IMR-90 (cell line): ENCODE data around the gene ANO2. TPM values are rescaled to one million over a fixed set of nuclear protein-coding genes. Genes with fewer than 3 reads are reported as not detected.

Source experiments
- ATAC-seq: fragments of 200-7000 bp; cut with Tn5 transposase; 2 replicates; pipeline ENCODE4 v1.9.1; 2020; ENCODE audit warnings: low read depth, mild to moderate bottlenecking, moderate library complexity
- BruUV-seq: library from RNA; stranded (reverse); fragments of 400-500 nt; replicated peaks from 2 replicates; lab custom pipeline; 2021; lab: Mats Ljungman, UMichigan
- CTCF ChIA-PET: fragments of 300-600 bp; formaldehyde crosslinking; extraction: SDS; loops from one replicate; lab custom pipeline; 2021; ENCODE audit warnings: antibody characterized with exemption; lab: Yijun Ruan, JAX
- POLR2A ChIA-PET: fragments of 300-600 bp; sonication (Branson Sonifier 250); formaldehyde crosslinking; loops from one replicate; lab custom pipeline; 2022; ENCODE audit warnings: antibody characterized with exemption; ENCODE audit not compliant: unreplicated experiment; lab: Charles Lee
- DNase-seq: peaks from one replicate; pipeline ENCODE4 v3.0.0; 2013
- H2AFZ ChIP-seq: replicated peaks from 2 replicates; pipeline ENCODE3; 2013; ENCODE audit warnings: low read length, mild to moderate bottlenecking; ENCODE audit not compliant: poor library complexity
- H2AK5ac ChIP-seq: 2 replicates; pipeline ENCODE4 v1.6.1; 2013; ENCODE audit warnings: low read depth, low read length, inconsistent platforms
- H2AK9ac ChIP-seq: replicated peaks from 2 replicates; pipeline ENCODE3; 2013; ENCODE audit warnings: mild to moderate bottlenecking, low read depth, low read length, moderate library complexity; ENCODE audit not compliant: poor library complexity
- H2BK120ac ChIP-seq: 2 replicates; pipeline ENCODE4 v1.6.1; 2013; ENCODE audit warnings: low read depth, low read length, inconsistent platforms
- H2BK15ac ChIP-seq: 3 replicates; pipeline ENCODE4 v1.6.1; 2013; ENCODE audit warnings: low read depth, low read length, inconsistent platforms
- H2BK20ac ChIP-seq: 2 replicates; pipeline ENCODE4 v1.6.1; 2013; ENCODE audit warnings: low read depth, mild to moderate bottlenecking, inconsistent platforms, low read length, moderate library complexity
- H2BK5ac ChIP-seq: 2 replicates; pipeline ENCODE4 v1.6.1; 2013; ENCODE audit warnings: mild to moderate bottlenecking, low read depth, low read length, inconsistent platforms; ENCODE audit not compliant: poor library complexity, severe bottlenecking
- H3K14ac ChIP-seq: replicated peaks from 2 replicates; pipeline ENCODE4 v1.6.1; 2013; ENCODE audit warnings: low read depth, low read length, inconsistent platforms
- H3K18ac ChIP-seq: 2 replicates; pipeline ENCODE4 v1.6.1; 2013; ENCODE audit warnings: low read depth, low read length, control low read depth
- H3K23ac ChIP-seq: 2 replicates; pipeline ENCODE4 v1.6.1; 2013; ENCODE audit warnings: low read depth, low read length, inconsistent platforms
- H3K27ac ChIP-seq: 2 replicates; pipeline ENCODE4 v1.5.1; 2013; ENCODE audit warnings: mild to moderate bottlenecking, control low read depth, low read length; ENCODE audit not compliant: insufficient read depth
- H3K27me3 ChIP-seq: 2 replicates; pipeline ENCODE4 v1.6.1; 2013; ENCODE audit warnings: low read length; ENCODE audit not compliant: control insufficient read depth, insufficient read depth
- H3K36me3 ChIP-seq: 2 replicates; pipeline ENCODE4 v1.6.1; 2013; ENCODE audit warnings: low read length, mixed read lengths; ENCODE audit not compliant: control insufficient read depth, insufficient read depth
- H3K4ac ChIP-seq: 2 replicates; pipeline ENCODE4 v1.6.1; 2013; ENCODE audit warnings: low read depth, low read length, inconsistent platforms
- H3K4me1 ChIP-seq: 2 replicates; pipeline ENCODE4 v1.6.1; 2013; ENCODE audit warnings: low read length, mixed read lengths; ENCODE audit not compliant: control insufficient read depth, insufficient read depth
- H3K4me2 ChIP-seq: 2 replicates; pipeline ENCODE4 v1.6.1; 2013; ENCODE audit warnings: low read depth, mild to moderate bottlenecking, control low read depth, low read length, moderate library complexity
- H3K4me3 ChIP-seq: 2 replicates; pipeline ENCODE4 v1.5.1; 2013; ENCODE audit warnings: low read depth, mild to moderate bottlenecking, control low read depth, low read length, moderate library complexity; ENCODE audit not compliant: insufficient read depth
- H3K56ac ChIP-seq: 2 replicates; pipeline ENCODE4 v1.6.1; 2013; ENCODE audit warnings: low read length, inconsistent platforms; ENCODE audit not compliant: insufficient read depth; ENCODE audit errors: extremely low read depth
- H3K79me1 ChIP-seq, 2 experiments: 2 replicates each; pipeline ENCODE4 v1.6.1; 2013; ENCODE audit warnings: low read length in 2 of 2, inconsistent platforms in 1 of 2, low read depth in 1 of 2
- H3K9ac ChIP-seq: 2 replicates; pipeline ENCODE4 v1.6.1; 2013; ENCODE audit warnings: low read depth, low read length, control low read depth
- H3K9me1 ChIP-seq: 2 replicates; pipeline ENCODE4 v1.6.1; 2013; ENCODE audit warnings: low read length, inconsistent platforms; ENCODE audit not compliant: insufficient read depth
- H3K9me3 ChIP-seq: 2 replicates; pipeline ENCODE4 v1.6.1; 2013; ENCODE audit warnings: low read length; ENCODE audit not compliant: control insufficient read depth, insufficient read depth
- H4K20me1 ChIP-seq: 2 replicates; pipeline ENCODE4 v1.6.1; 2013; ENCODE audit warnings: low read length, inconsistent platforms; ENCODE audit not compliant: insufficient read depth
- H4K5ac ChIP-seq: 2 replicates; pipeline ENCODE4 v1.6.1; 2013; ENCODE audit warnings: mild to moderate bottlenecking, low read depth, low read length, control low read depth
- H4K8ac ChIP-seq, 2 experiments: 2 replicates each; pipeline ENCODE4 v1.6.1; 2013; ENCODE audit warnings: low read depth in 2 of 2, low read length in 2 of 2, control low read depth in 1 of 2, inconsistent platforms in 1 of 2
- H4K91ac ChIP-seq: 2 replicates; pipeline ENCODE4 v1.6.1; 2013; ENCODE audit warnings: low read depth, low read length, inconsistent platforms; ENCODE audit not compliant: insufficient read depth
- BHLHE40 ChIP-seq: fragments of 150-350 bp; IDR thresholded peaks from 2 replicates; pipeline ENCODE4 v1.6.1; 2016; ENCODE audit warnings: mild to moderate bottlenecking, low read depth, low read length
- CEBPB ChIP-seq: IDR thresholded peaks from 2 replicates; pipeline ENCODE4 v1.6.1; 2012; ENCODE audit warnings: low read depth, low read length, improper control_type of control experiment
- CHD1 ChIP-seq: IDR thresholded peaks from 2 replicates; pipeline ENCODE4 v1.6.1; 2012; ENCODE audit warnings: low read depth, low read length, improper control_type of control experiment
- ELK1 ChIP-seq: fragments of 150-350 bp; IDR thresholded peaks from 2 replicates; pipeline ENCODE4 v1.6.1; 2016; ENCODE audit warnings: low read depth, mild to moderate bottlenecking, low read length, moderate library complexity, borderline replicate concordance
- FOS ChIP-seq: fragments of 150-350 bp; IDR thresholded peaks from 2 replicates; pipeline ENCODE4 v1.6.1; 2016; ENCODE audit warnings: low read depth, low read length
- MAFK ChIP-seq: IDR thresholded peaks from 2 replicates; pipeline ENCODE4 v1.6.1; 2012; ENCODE audit warnings: low read depth, low read length, improper control_type of control experiment
- MAZ ChIP-seq: IDR thresholded peaks from 2 replicates; pipeline ENCODE4 v1.6.1; 2012; ENCODE audit warnings: low read depth, mild to moderate bottlenecking, low read length, improper control_type of control experiment, moderate library complexity, borderline replicate concordance
- MXI1 ChIP-seq: IDR thresholded peaks from 2 replicates; pipeline ENCODE4 v1.6.1; 2012; ENCODE audit warnings: low read depth, mild to moderate bottlenecking, low read length, moderate library complexity, borderline replicate concordance
- NFE2L2 ChIP-seq: fragments of 150-350 bp; IDR thresholded peaks from 2 replicates; pipeline ENCODE4 v1.6.1; 2016; ENCODE audit warnings: low read depth, mild to moderate bottlenecking, low read length
- POLR2A ChIP-seq: IDR thresholded peaks from 2 replicates; pipeline ENCODE4 v1.6.1; 2012; ENCODE audit warnings: mild to moderate bottlenecking, low read depth, low read length
- RAD21 ChIP-seq: IDR thresholded peaks from 2 replicates; pipeline ENCODE4 v1.6.1; 2012; ENCODE audit warnings: low read length, improper control_type of control experiment
- RCOR1 ChIP-seq: IDR thresholded peaks from 2 replicates; pipeline ENCODE4 v1.6.1; 2012; ENCODE audit warnings: mild to moderate bottlenecking, low read length, improper control_type of control experiment; ENCODE audit not compliant: insufficient replicate concordance
- RFX5 ChIP-seq: IDR thresholded peaks from 2 replicates; pipeline ENCODE4 v1.8.0; 2012; ENCODE audit warnings: low read depth, mild to moderate bottlenecking, low read length, moderate library complexity
- SMC3 ChIP-seq: fragments of 150-350 bp; IDR thresholded peaks from 2 replicates; pipeline ENCODE4 v1.6.1; 2016; ENCODE audit warnings: low read depth, mild to moderate bottlenecking, antibody characterized with exemption, low read length, moderate library complexity
- WGBS, 2 experiments: methylation state at CpG; one replicate each; pipeline versions ENCODE4 v1.1.5 to v1.1.7; 2013; ENCODE audit warnings: missing lambda C conversion rate in 2 of 2; ENCODE audit not compliant: insufficient read length in 1 of 2; ENCODE audit errors: extremely low coverage in 2 of 2; 5-methylcytosine and 5-hydroxymethylcytosine counted together
- dilution Hi-C: fragments of 300-500 bp; cut with HindIII; formaldehyde crosslinking; loops from one replicate; pipeline ENCODE4 v1.14.3; 2018; ENCODE audit warnings: low sequenced_read_pairs; ENCODE audit not compliant: unreplicated experiment
- in situ Hi-C: fragments of 300-500 bp; cut with MboI; formaldehyde crosslinking; loops from 3 replicates; pipeline ENCODE4 v1.14.3; 2019; ENCODE audit warnings: low sequenced_read_pairs, inconsistent platforms, mixed read lengths
- intact Hi-C: fragments of 100-400 bp; cut with micrococcal nuclease; formaldehyde crosslinking; loops from 2 replicates; pipeline ENCODE4 v1.10.0; 2022
- polyA plus RNA-seq, 3 experiments: library from polyadenylated mRNA; depleted of rRNA; stranded (reverse); fragments of >200 nt; gene quantifications; 2 replicates each; pipeline ENCODE4 v1.2.3, GENCODE V29; 2012; ENCODE audit warnings: low replicate concordance in 1 of 3
- total RNA-seq: library from RNA; depleted of rRNA; stranded (reverse); fragments of >200 nt; gene quantifications from 2 replicates; pipeline ENCODE4 v1.2.3, GENCODE V29; 2012
- TF ChIP-seq, protein P1 (sequence below): conservative IDR thresholded peaks from 2 replicates; pipeline ENCODE4 v1.5.1; 2012; ENCODE audit warnings: mild to moderate bottlenecking, low read depth, low read length, improper control_type of control experiment
- TF ChIP-seq, protein P2 (sequence below): fragments of 150-350 bp; IDR thresholded peaks from 2 replicates; pipeline ENCODE4 v1.6.1; 2017; ENCODE audit warnings: mild to moderate bottlenecking, antibody characterized with exemption, low read length, low read depth

ANO2 gene
- total and polyA plus RNA-seq, 2 of the 4 experiments (the other 2 are of a cell fraction), result 0.22 TPM; not detected in 1

DNA sequence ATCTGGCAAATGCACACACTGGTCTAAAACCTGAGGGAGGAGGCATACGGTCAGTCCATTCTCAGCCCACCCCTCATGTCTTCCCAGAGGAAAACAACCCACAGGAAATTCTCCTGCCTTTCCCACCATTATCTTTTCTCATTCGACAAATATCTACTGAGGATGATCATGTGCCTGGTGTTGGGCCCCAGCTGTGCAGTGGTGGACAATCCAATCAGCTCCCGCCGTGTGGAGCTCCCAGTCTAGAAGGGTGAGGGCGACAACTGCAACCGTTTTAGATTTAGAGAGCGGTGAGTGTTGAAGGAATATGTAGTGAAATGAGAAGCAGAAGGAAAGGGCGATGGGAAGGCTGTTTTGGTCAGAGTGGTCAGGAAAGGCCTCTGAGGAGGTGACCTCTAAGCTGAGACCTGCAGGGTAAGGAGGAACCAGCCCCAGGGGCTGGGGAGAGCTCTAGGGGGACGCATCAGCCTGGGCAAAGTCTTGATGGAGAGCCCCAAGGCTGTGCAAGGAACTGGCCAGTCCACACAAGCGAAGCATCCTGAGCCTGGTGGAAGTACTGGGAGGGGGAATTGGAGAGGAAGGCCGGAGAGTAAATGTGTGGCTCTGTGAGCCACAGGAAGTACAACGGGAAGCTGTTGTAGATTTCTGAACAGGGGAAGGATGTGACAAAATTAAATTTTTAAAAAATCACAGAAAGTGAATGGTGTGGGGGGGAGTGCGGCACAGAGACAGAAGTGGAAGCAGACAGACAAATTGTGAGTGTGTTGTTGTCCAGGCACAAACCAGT, 320.4 kb downstream of the ANO2 start:
- H3K36me3 ChIP-seq, result no peaks in the 10 kb centered on the region
- no peaks in the 10 kb centered on the region for H3K9me3 ChIP-seq
- POLR2A ChIA-PET, result no interaction called here
- H2BK120ac ChIP-seq, result no peak overlapping the region
- no peak overlapping the region for H4K5ac ChIP-seq
- ATAC-seq, result no peak
- no peak overlapping the region for H2BK15ac ChIP-seq
- peaks cover 54% of the 10 kb centered on the region for H3K27me3 ChIP-seq
- H3K79me1 ChIP-seq, result no peaks in the 10 kb centered on the region
- in situ Hi-C loops, result no loop called here
- no peak overlapping the region for H3K23ac ChIP-seq
- no peak overlapping the region for H2AFZ ChIP-seq
- BruUV-seq, result no TSS peak
- no peak overlapping the region for H3K14ac ChIP-seq
- no peaks in the 10 kb centered on the region for H3K4me1 ChIP-seq
- no peak overlapping the region for H3K4ac ChIP-seq
- H4K20me1 ChIP-seq, result no peaks in the 10 kb centered on the region
- H3K56ac ChIP-seq, result no peak overlapping the region
- dilution Hi-C loops, result no loop called here
- no peak overlapping the region for H3K4me2 ChIP-seq
- 57 to 100% methylated on average over 2 to 8 of the region's 13 CpGs for WGBS, 2 experiments
- intact Hi-C loops, result no loop called here
- no peak overlapping the region for H4K91ac ChIP-seq
- CTCF ChIA-PET, result no interaction called here
- H2BK5ac ChIP-seq, result no peak overlapping the region
- no peak overlapping the region for H3K9ac ChIP-seq
- TF ChIP-seq MXI1, result no peak
- TF ChIP-seq CHD1, result no peak
- no peak for TF ChIP-seq MAZ
- TF ChIP-seq SMC3, result no peak
- TF ChIP-seq, protein P1, sequence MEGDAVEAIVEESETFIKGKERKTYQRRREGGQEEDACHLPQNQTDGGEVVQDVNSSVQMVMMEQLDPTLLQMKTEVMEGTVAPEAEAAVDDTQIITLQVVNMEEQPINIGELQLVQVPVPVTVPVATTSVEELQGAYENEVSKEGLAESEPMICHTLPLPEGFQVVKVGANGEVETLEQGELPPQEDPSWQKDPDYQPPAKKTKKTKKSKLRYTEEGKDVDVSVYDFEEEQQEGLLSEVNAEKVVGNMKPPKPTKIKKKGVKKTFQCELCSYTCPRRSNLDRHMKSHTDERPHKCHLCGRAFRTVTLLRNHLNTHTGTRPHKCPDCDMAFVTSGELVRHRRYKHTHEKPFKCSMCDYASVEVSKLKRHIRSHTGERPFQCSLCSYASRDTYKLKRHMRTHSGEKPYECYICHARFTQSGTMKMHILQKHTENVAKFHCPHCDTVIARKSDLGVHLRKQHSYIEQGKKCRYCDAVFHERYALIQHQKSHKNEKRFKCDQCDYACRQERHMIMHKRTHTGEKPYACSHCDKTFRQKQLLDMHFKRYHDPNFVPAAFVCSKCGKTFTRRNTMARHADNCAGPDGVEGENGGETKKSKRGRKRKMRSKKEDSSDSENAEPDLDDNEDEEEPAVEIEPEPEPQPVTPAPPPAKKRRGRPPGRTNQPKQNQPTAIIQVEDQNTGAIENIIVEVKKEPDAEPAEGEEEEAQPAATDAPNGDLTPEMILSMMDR, result no peak
- no peak for TF ChIP-seq RAD21
- TF ChIP-seq CEBPB, result no peak
- TF ChIP-seq POLR2A, result no peak
- TF ChIP-seq RCOR1, result no peak
- no peak for TF ChIP-seq RFX5
- TF ChIP-seq ELK1, result no peak
- no peak for TF ChIP-seq MAFK
- TF ChIP-seq FOS, result no peak
- TF ChIP-seq, protein P2, sequence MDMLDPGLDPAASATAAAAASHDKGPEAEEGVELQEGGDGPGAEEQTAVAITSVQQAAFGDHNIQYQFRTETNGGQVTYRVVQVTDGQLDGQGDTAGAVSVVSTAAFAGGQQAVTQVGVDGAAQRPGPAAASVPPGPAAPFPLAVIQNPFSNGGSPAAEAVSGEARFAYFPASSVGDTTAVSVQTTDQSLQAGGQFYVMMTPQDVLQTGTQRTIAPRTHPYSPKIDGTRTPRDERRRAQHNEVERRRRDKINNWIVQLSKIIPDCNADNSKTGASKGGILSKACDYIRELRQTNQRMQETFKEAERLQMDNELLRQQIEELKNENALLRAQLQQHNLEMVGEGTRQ, result no peak
- TF ChIP-seq BHLHE40, result no peak
- no peak for TF ChIP-seq NFE2L2
- no peak for DNase-seq
- H2BK20ac ChIP-seq, result no peak overlapping the region
- no peak overlapping the region for H4K8ac ChIP-seq
- no peak overlapping the region for H2AK9ac ChIP-seq
- no peaks in the 10 kb centered on the region for H3K9me1 ChIP-seq
- no peak overlapping the region for H3K18ac ChIP-seq
- no peak overlapping the region for H3K27ac ChIP-seq
- H3K4me3 ChIP-seq, result no peak overlapping the region
- H2AK5ac ChIP-seq, result no peak overlapping the region
